ENCODE measurements around the gene FHL1. TPM values are rescaled to one million over a fixed set of nuclear protein-coding genes. Genes with fewer than 3 reads are reported as not detected.

The FHL1 gene
- total and polyA plus RNA-seq, 2 donors (not counting 3 experiments of a cell fraction or from before 2014, with no cell fraction given), result 50.6 to 59.4 TPM

GRCh38 chrX:136192135-136192534 lies 44.8 kb downstream of the FHL1 start:
- FAIRE-seq (no peak), DNase-seq (ENCODE audit: low read depth, low spot score) (no peak)
- ChIA-PET CTCF (interaction anchor here (1.5 to 1.7 kb wide), 2 partner anchors 8 to 17 kb away, joined by 7 to 15 read pairs; no protein-coding TSS in a partner anchor), POLR2A (no interaction called here)
- H3K79me2 ChIP-seq (ENCODE audit: control insufficient read depth, insufficient read depth, low read length), result no peaks in the 10 kb centered on the region
- no peaks in the 10 kb centered on the region for H4K20me1 ChIP-seq (replicated peaks; ENCODE audit: control insufficient read depth, extremely low read depth, insufficient read depth, low read length)
- peaks cover 38% of the 10 kb centered on the region for H3K4me1 ChIP-seq (ENCODE audit: control insufficient read depth, extremely low read depth, insufficient read depth, low read length)
- no peak overlapping the region for H2AFZ ChIP-seq (ENCODE audit: low read depth, low read length)
- no peaks in the 10 kb centered on the region for H3K9me3 ChIP-seq (replicated peaks; ENCODE audit: control insufficient read depth, insufficient read depth, low read length)
- H3K9ac ChIP-seq (replicated peaks; ENCODE audit: extremely low read depth, insufficient read depth, low read length), result no peak overlapping the region
- no peak overlapping the region for H3K4me2 ChIP-seq (ENCODE audit: insufficient read depth, low read length)
- intact Hi-C loops (cut with micrococcal nuclease) (no loop called here), dilution Hi-C loops (cut with MboI; ENCODE audit: extremely low pct_ligation_motif_present, low sequenced_read_pairs) (no loop called here)
- no TSS peak for BruUV-seq (replicated peaks)
- TF ChIP-seq FOS (IDR thresholded peaks at IDR 0.05; ENCODE audit: borderline replicate concordance, insufficient read depth, low read length), result no peak
- TF ChIP-seq MAX (IDR thresholded peaks at IDR 0.05; ENCODE audit: insufficient read depth, insufficient read length), result no peak
- no peak for TF ChIP-seq GATA2 (IDR thresholded peaks at IDR 0.05; ENCODE audit: insufficient read depth, insufficient read length, low read depth, low read length)
- no peak for TF ChIP-seq JUN (IDR thresholded peaks at IDR 0.05; ENCODE audit: borderline replicate concordance, insufficient read depth, insufficient read length, low read depth)
- H3K9me1 ChIP-seq (replicated peaks; ENCODE audit: control insufficient read depth, extremely low read depth, insufficient read depth, low read length), result no peaks in the 10 kb centered on the region
- H3K36me3 ChIP-seq (ENCODE audit: control insufficient read depth in 2 of 2, extremely low read depth in 1 of 2, insufficient read depth in 2 of 2, low read length in 2 of 2), result no peaks in the 10 kb centered on the region
- no peak overlapping the region for H3K4me3 ChIP-seq (replicated peaks in 1 of 3; ENCODE audit: insufficient read depth in 1 of 3, low read depth in 1 of 3, low read length in 3 of 3)
- H3K27me3 ChIP-seq (ENCODE audit: control insufficient read depth in 2 of 2, insufficient read depth in 2 of 2, low read length in 2 of 2), result no peaks in the 10 kb centered on the region
- H3K27ac ChIP-seq (ENCODE audit: insufficient read depth, low read depth, low read length), result no peak overlapping the region

GRCh38 chrX:136192839-136193414 lies 45.6 kb downstream of the FHL1 start:
- no peak for DNase-seq (ENCODE audit: low read depth, low spot score)

More at GRCh38 chrX:136192839-136193414, 45.6 kb downstream of the FHL1 start:
- H3K4me2 ChIP-seq (ENCODE audit: insufficient read depth, low read length), result no peak overlapping the region
- no peak overlapping the region for H3K9ac ChIP-seq (replicated peaks; ENCODE audit: extremely low read depth, insufficient read depth, low read length)
- dilution Hi-C loops (cut with MboI; ENCODE audit: extremely low pct_ligation_motif_present, low sequenced_read_pairs), result no loop called here
- H3K36me3 ChIP-seq (ENCODE audit: control insufficient read depth in 2 of 2, extremely low read depth in 1 of 2, insufficient read depth in 2 of 2, low read length in 2 of 2), result no peaks in the 10 kb centered on the region
- H3K27me3 ChIP-seq (ENCODE audit: control insufficient read depth in 2 of 2, insufficient read depth in 2 of 2, low read length in 2 of 2), result no peaks in the 10 kb centered on the region
- intact Hi-C loops (cut with micrococcal nuclease), result no loop called here
- no peak overlapping the region for H3K4me3 ChIP-seq (replicated peaks in 1 of 3; ENCODE audit: insufficient read depth in 1 of 3, low read depth in 1 of 3, low read length in 3 of 3)
- POLR2A ChIA-PET, result no interaction called here
- no peak overlapping the region for H3K27ac ChIP-seq (ENCODE audit: insufficient read depth, low read depth, low read length)
- peaks cover 38% of the 10 kb centered on the region for H3K4me1 ChIP-seq (ENCODE audit: control insufficient read depth, extremely low read depth, insufficient read depth, low read length)
- H3K9me3 ChIP-seq (replicated peaks; ENCODE audit: control insufficient read depth, insufficient read depth, low read length), result no peaks in the 10 kb centered on the region
- no peak overlapping the region for H2AFZ ChIP-seq (ENCODE audit: low read depth, low read length)
- H4K20me1 ChIP-seq (replicated peaks; ENCODE audit: control insufficient read depth, extremely low read depth, insufficient read depth, low read length), result no peaks in the 10 kb centered on the region
- H3K79me2 ChIP-seq (ENCODE audit: control insufficient read depth, insufficient read depth, low read length), result no peaks in the 10 kb centered on the region
- no peaks in the 10 kb centered on the region for H3K9me1 ChIP-seq (replicated peaks; ENCODE audit: control insufficient read depth, extremely low read depth, insufficient read depth, low read length)
- TF ChIP-seq FOS (IDR thresholded peaks at IDR 0.05; ENCODE audit: borderline replicate concordance, insufficient read depth, low read length), result no peak
- TF ChIP-seq POLR2A (IDR thresholded peaks at IDR 0.05; ENCODE audit: low read depth, low read length), result no peak
- no peak for TF ChIP-seq GATA2 (IDR thresholded peaks at IDR 0.05; ENCODE audit: insufficient read depth, insufficient read length, low read depth, low read length)
- TF ChIP-seq MYC (IDR thresholded peaks at IDR 0.05; ENCODE audit: low read depth, low read length), result no peak
- TF ChIP-seq POLR2AphosphoS5 (IDR thresholded peaks at IDR 0.05; ENCODE audit: insufficient read depth, low read depth, low read length), result no peak
- TF ChIP-seq MAX (IDR thresholded peaks at IDR 0.05; ENCODE audit: insufficient read depth, insufficient read length), result no peak
- TF ChIP-seq JUN (IDR thresholded peaks at IDR 0.05; ENCODE audit: borderline replicate concordance, insufficient read depth, insufficient read length, low read depth), result no peak
- TF ChIP-seq CTCF (IDR thresholded peaks at IDR 0.05; ENCODE audit: extremely low read depth in 1 of 2, insufficient read depth in 1 of 2, low read depth in 1 of 2, low read length in 2 of 2), result no peak
- TF ChIP-seq EZH2 (IDR thresholded peaks at IDR 0.05; ENCODE audit: borderline replicate concordance, low read depth, low read length, severe bottlenecking), result no peak
- CTCF ChIA-PET, result no interaction called here
- no TSS peak for BruUV-seq (replicated peaks)
- FAIRE-seq, result no peak
